ENCODE measurements around the gene CCDC122.

CCDC122 gene

DNA sequence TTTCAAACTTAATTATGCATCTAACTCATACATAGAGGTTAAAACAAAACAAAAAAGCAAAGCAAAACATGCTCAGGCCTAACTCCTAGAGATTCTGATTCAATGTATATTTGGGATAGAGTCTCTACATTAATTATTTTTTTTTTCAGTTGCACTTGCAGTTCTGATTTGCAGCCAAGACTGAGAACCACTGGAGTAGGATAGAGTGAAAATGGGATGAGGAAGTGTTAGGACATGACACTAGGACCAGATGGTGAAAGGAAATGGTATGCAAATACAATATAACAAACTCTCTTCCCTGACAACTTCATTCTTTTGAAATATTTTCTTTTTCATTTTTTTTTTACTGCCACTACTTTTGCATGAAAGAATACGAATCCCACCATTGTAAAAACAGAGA is 1.8 kb downstream of the CCDC122 start:
- DNase-seq = no peak

DNA sequence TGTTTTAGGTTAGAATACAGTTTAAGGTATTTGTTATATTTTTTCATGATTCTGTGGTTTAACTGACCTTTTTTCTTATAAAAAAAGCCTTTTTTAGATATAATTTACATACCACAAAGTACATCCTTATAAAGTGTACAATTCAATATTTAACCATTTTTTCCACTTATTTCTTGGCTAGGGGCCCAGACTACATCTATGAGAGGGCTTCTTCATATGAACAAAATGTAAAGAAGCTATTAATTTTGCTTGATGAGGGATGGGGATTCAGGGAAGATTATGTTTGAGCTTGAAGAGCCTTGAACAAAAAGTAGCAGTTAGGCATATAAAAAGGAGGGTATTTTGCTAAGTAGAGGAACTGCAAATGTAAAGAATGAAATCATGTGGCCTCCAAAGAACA is 2.2 kb downstream of the CCDC122 start:
- no peak for DNase-seq

DNA sequence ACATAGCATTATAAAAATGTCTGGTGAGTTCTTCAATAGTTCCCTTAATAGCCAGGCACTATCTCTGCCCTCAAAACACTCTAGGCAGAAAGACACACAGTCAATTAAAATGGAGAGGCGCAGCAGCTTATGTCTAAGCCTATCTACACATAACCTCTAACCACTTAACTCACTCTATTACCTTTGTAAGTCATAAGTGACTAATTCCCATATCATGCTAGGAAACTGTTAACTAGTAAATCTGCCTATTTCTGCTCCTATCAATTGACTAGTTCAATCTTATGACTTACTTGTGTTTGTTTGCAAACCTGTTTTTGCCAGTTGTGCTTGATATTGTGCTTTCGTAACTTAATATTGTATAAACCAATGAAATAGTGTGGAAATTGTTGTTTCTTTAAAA is 3.2 kb downstream of the CCDC122 start:
- DNase-seq = no peak

- no peak for DNase-seq
These were observed 4.9 kb downstream of the CCDC122 start for GRCh38 chr13:43874504-43875092.

DNA sequence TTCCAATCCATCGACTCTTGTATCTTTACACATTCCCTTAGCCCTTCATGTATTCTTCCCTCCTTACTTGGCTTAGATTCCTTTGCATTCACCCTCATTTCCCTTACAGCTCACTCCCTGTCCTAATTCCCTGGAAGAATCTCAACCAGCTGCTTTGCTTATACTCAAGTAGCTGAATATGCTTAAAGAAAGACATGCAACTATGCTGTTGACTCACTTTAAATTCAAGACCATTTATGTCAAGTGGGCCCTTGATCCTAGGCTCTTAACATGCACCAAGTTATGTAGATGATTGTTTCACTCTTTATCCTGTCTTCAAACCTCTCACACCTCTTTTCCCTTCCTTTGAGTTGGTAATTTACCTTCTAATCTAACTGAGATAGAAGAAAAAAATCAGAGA is 7.4 kb downstream of the CCDC122 start:
- no peak for DNase-seq

GRCh38 chr13:43865892-43866291 is 13.6 kb downstream of the CCDC122 start:
- DNase-seq = peak in 1 of 56 donors; percentile 13

- no peak for DNase-seq
These were observed 14.6 kb downstream of the CCDC122 start for GRCh38 chr13:43864921-43865320.

DNA sequence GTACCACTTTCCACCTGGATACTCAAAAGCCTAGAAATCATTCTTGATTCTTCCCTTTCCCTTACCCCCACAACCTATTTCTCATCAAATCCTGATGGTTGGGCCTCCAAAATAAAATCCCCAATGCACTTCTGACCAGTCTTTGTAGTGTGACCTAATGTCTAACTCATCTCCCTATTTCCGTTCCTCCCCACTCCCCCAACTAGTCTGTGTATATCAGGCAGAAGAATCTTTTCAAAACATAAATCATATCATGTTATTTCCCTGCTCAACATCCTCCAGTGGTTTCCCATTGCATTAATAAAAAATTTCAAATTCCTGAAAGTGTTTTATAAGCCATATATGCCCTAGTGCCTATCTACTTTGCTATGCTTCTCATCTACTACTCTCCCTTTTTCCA is 17.7 kb downstream of the CCDC122 start:
- no peak for DNase-seq

- no peak for DNase-seq
These were observed 26.6 kb downstream of the CCDC122 start for GRCh38 chr13:43852923-43853404.

GRCh38 chr13:43850873-43851272 is 28.7 kb downstream of the CCDC122 start:
- DNase-seq = no peak

- no peak for DNase-seq
These were observed 31.4 kb downstream of the CCDC122 start for GRCh38 chr13:43848001-43848649.

DNA sequence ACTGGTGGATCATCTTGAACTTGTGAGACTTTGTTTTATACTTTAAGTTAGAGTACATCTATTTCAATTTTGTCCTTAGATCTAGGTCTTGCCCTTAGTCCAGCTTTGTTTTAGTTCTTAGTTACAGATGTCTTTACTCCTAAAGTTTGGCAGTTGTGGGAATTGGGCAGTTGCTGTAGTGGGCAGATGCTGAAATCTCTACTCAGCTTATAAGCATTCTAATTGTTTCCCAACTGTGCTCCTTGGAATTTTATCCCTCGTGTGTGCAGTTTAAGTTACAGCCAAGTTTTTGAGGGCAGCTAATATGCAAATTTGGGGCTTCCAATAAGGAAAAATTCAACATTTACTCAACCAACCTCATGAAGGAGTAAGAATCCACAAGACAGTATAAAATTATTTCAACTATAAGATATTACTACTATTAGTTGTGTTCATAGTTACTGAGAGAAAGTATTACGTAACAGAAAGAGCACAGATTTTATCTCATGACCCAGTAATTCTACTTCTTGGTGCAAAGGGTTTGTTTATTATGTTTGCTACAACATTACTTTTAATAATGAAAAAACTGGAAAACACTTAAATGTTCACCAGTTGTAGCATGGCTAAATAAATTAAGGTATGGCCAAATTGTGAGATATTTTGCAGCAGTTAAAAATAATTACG is 32.9 kb downstream of the CCDC122 start:
- DNase-seq = no peak

DNA sequence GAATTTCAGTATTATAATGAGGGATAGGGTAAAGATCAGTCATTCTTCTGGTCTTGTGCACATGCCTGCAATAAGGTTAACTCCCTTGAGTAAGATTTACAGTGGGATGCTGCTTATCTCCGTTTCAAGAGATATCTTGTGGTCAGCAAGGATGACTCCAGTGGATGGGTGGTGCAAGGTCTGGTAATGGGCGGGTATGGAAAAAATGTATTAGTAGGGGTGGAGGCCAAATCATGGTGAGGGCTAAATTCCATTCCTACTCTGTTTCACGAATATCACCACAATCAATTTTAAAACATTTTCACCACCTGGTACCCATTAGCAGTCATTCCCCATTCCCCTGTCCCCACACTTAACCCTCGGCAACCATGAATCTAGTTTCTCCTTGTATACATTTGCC is 40.6 kb downstream of the CCDC122 start:
- DNase-seq = no peak

GRCh38 chr13:43835701-43836100 is 43.8 kb downstream of the CCDC122 start:
- no peak for DNase-seq

GRCh38 chr13:43831088-43831487 is 48.5 kb downstream of the CCDC122 start:
- no peak for DNase-seq

DNA sequence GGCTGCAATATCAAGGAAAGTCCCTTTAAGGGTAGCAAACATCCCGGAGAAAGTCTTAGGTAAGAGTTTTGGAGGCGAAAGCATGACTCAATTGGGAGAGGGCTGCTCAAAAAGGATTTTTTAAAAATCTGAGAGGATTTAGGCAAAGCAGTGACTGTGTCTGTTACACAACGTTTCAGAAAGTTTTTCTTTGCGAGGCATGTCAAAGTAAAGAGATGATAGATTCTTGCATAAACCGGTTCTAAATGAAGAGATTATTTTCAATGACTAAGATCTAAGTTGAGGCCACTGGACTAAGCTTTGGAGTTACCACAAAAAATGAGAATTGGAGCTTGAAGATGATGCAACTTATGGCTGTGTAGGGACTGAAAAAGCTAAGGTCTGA is 49.1 kb downstream of the CCDC122 start:
- DNase-seq = no peak

GRCh38 chr13:43824656-43825055 is 54.9 kb downstream of the CCDC122 start:
- DNase-seq = peak in 8 of 56 donors; percentile 10 to 62 (median 34)

DNA sequence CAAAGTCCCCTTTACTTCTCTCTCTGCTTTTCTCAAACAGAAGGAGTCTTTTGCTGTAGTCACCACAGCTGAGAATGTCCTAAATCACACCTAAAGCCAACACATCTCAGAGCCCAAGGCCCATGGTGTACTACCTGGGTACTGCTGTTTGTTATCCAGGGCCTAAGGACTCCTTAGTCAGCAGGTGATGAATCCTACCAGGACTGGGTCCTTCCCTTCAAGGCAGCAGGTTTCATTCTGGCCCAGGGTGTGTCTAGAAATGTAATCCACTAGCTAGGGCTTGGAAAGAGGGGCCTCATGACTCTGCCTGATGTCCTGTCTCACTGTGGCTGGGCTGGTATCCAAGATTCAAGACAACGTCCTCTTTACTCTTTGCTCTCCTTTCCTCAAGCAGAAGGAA is 56.6 kb downstream of the CCDC122 start:
- DNase-seq = no peak

DNA sequence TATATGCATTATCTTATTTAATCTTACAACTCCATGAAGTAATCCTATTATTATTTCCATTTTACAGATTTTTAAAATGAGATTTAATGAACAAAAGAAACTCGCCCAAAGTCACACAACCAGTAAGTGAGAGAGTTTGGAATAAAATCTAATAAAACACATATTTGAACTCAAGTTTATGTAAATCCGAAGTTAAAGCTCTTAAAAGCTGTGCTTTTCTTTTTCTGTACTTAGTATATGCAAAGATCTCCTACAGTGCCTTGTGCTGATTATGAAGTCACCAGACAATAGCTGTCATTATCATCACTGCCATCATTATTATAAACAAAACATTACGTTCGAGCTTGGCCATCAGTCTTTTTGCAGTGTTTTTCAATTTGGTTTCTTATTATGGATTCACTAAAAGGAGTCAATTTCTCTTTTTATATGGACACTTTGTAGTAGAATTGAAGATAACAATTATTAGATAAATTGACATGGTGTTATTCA is 63.1 kb downstream of the CCDC122 start:
- DNase-seq = no peak

DNA sequence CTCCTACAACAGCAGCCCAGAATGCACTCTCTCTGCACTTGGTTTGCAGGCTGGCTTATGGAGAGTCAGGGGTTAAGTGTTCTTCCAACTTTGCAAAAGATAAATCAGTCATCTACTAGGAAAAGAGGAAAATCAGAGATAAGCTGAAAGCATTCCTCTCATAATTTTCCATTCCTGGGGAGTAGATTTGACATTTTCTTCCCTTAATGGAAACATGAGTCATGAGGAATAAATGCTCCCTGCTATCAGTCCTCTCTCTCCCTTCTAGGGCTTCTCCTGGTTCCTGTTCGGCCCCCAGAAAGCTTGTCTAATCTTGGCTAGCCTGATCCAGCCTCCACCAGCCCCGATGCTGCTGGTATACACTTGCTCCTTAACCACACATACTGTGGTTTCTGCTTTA is 64.3 kb downstream of the CCDC122 start:
- no peak for DNase-seq

- DNase-seq = no peak
These were observed 70.9 kb downstream of the CCDC122 start for GRCh38 chr13:43808676-43809075.

- DNase-seq = no peak
These were observed 73.8 kb downstream of the CCDC122 start for GRCh38 chr13:43805681-43806128.

DNA sequence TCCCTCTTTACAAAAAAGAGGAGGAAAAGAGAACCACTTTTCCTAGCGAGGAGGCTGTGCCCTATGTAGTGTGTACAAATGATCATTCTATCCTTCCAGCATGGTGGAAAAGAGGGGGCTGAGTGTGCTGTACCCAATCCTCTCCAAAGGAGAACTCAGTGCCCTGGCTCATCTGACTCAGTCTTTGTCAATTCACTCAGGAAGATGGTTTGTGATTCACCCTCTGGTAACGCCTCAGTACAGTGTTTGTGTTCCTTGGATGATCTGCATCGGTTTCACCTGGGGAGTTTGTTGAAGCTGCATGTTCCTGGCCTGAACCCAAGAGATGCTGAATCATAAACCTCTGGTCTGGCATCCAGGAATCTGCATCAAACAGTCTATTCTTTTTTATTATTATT is 74.5 kb downstream of the CCDC122 start:
- DNase-seq = peak in 21 of 56 donors; percentile 6 to 68 (median 32)
